HG03139 (cell line): ENCODE data around the gene PROSER2.

Experiments used
- ATAC-seq: cut with Tn5 transposase; IDR thresholded peaks from one replicate; pipeline ENCODE4 v1.9.1; 2021; ENCODE audit not compliant: unreplicated experiment

Gene PROSER2

DNA sequence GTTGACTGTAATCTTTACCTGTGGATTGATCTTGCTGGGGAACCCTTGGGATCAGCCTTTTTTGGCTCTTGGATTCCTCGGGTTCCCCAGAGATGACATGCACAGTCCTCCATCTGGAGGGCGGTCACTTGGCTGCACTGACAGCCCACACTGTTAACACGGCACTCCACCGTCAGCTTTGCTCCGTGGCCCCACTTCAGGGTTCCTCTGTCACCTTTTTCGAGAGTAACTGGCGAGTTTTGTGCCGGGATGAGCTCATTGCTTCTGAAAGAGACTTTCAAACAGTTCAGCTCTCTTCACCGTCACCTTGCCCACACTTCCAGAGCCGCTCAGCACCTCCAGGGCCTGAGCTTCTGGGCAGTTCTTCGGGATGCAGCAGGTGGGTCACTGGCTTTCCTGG lies 42.4 kb downstream of the PROSER2 start:
- no peak for ATAC-seq

DNA sequence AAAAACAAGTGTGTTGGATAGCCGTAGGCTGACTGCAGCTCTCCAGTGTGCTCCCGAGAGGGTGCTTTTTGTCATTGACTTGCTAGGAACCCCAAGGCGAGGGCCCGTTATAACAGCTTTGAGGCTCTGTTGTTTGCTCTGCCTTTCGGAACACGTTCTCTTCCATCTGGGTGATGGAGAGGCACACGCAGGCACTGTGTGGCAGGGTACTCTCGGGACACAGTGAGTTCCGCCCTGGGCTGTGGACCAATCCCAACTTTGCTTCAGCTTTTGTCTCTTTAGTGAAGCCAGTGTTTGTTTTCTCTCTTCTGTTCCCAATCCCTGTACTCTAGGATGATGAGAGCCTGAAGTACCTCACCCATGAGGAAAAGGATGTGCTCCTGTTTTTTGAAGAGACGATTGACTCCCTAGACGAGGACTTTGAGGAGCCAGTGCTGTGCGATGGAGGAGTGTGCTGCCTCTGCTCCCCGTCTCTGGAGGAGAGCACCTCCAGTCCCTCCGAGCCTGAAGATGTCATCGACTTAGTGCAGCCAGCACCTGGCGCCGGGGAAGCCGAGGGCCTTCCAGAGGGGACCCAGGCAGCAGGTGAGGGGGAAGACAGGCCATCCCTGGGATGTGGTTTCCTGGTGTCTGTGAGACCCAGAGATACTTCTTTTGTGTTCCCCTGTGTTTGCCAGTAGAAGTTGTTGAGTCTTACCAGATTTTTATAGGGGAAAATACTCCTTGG lies 43.2 kb downstream of the PROSER2 start:
- ATAC-seq: no peak

DNA sequence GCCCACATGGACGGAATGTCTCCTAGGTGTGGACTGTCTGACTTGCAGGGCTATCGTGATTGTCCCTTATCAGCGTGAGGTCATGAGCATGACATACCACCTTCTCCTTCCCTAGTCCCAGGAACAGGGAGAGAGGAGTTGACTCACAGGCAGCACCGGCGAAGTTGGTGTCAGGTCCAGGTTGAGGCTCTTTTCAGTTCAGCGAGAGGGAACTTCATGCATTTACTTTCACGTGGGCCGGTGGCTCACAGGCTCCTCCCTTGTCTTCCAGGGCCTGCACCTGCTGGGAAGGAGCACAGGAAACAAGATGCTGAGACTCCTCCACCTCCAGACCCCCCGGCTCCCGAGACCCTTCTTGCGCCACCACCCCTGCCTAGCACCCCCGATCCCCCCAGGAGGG lies 46.1 kb downstream of the PROSER2 start:
- no peak for ATAC-seq

DNA sequence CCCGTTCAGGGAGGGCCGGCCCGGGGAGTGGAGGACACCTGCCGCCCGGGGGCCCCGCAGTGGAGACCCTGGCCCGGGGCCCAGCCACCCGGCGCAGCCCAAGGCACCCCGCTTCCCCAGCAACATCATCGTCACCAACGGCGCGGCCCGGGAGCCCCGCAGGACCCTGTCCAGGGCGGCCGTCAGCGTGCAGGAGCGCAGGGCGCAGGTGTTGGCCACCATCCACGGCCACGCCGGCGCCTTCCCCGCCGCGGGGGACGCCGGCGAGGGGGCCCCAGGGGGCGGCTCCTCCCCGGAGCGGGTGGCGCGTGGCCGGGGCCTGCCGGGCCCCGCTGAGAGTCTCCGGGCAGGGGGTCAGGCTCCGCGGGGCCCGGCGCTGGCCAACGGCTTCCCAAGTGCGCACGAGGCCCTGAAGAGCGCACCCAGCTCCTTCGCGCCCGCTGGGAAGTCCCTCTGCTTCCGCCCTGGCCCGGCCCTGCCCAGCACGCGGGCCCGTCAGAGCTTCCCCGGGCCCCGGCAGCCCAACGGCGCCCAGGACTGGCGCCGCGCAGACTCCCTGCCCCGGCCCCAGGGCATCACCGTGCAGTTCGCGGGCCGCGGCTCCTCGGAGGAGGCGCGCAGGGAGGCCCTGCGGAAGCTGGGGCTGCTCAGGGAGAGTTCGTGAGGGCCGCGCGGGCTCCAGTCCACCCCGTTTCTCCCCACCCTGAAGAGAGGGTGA lies 46.7 kb downstream of the PROSER2 start:
- no peak for ATAC-seq

DNA sequence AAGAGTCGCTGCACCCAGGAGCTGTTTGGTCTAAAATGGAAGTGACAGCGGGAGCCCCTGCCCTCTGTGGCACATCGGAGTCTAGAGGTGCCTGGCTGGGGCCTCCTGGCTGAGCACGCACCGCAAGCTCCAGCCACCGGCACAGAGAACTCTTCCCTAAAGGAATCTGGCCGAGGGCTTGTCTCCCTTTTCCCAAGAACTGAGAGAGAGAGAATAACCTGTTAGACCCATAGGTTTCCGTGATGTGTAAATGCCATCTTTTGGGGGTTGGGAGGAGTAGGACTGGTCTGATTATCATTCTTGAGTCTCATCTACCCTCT lies 47.3 kb downstream of the PROSER2 start:
- ATAC-seq: no peak

DNA sequence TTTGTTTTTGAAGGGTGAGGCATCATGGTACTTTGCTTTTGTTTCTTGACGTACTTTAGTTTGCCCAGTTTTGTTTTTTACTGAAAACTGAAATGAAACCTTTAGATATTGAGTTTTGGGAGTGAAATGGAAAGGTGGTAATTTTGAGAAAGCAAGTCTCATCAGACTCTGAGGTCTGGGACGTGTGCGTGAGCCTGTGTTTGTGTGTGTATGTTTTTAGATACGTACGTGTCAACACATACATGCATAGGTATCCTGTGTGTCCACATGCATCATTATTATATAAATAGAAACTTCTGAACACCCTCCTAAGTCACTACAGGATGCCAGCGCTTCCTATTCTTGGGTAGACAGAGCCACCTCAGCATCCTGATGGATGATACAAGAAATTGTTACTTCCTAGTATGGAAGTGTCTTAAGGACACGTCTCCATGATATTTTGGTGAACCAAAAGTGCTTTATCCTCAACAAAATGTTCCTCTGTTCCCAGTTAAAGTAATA lies 47.8 kb downstream of the PROSER2 start:
- ATAC-seq: no peak

DNA sequence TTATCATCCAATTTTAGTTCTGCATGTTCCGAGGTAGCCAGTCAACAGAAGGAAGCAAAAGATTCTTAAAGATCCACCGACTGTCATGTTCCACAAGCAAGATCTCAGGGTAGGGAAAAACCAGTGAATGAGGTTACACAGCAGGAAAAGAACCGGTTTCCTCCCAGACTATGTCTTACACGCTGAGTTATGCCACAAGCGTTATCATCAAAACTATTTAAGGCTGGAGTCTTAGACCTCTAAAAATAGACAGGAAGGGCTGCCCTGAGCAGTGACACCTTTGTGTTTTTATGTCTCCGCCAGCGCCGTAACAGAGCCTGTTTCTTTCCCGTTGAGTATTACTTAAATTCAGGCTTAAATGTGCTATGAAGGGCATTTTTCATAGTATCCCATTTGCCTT lies 48.3 kb downstream of the PROSER2 start:
- no peak for ATAC-seq

DNA sequence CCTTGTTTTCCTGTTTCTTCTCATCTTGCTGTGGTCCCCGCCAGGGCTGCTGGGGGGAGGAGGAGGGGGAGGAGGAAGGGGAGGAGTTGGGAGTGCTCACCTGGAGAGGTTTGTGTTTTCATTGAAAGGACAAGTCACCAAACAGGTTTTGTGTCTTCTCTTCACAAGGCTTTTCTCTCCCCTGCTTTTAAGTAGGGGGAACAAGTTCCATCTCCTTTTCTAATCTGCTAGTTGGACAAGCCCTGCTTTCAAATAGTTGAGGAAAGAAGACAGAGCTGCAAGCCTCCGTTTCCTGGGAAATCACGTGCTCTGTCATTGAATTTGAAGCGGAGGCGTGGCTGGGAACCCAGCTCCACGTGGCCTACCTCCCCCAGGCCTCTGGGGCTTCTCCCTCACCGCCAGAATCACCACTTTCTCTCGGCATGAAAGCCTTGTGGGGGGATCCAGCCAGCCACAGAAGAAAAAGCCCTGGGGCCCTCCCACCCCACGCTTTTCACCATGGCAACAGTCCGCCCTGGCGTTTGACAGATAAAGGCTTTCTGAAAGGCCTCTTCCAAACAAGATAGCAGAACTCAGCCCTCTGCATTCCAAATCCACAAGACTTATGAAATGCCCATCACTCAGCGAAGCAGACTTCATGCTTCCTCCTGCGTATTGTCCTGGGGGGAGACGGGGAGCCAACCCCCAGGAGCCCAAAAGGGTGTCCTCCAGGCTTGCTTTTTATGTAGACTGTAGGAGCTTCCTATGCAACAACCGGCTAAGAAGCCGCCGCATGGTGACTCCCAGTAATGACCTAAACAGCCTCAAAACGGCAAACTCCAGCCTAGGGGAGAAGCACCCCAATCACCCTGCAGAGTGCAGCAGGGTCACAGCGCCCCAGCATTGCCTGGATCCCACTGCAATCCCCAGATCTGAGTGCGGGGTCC lies 51.7 kb downstream of the PROSER2 start:
- ATAC-seq: no peak

DNA sequence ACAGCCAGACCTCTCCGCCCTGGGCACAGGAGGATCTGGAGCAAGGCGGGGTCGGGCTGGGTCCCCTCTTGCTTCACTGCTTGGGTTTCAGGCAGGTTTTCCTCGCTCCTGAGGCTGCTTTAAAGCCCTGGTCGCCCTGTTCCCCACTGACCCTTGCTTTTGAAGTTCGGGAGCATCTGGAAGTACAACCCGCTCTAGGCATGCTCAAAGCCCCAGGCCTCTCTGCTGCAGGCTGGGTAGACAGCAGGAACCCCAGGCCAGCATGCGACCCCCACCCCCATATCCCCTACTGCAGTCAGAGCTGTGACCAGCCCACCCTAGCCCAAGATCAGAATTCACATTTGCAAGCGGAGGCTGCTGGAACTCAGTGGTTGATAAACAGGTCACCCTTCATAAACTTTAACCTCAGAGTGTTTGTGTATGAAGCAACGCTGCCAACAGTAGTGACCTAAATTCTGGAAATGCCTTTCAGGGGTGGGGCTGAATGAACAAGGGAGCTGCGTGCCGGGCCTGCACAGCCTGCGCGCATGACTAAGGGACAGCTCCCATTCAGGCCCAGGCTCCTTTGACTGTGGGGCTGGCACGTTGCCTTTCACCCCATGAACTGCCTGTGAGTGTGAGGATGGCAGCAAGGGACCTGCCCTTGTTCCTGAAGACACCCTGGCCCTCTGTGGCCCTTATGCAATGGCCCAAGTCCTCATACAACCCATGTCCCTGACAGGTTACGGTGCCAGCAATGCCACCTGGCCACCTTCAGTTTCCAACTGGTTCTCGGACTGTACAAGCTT lies 52.5 kb downstream of the PROSER2 start:
- ATAC-seq: no peak

DNA sequence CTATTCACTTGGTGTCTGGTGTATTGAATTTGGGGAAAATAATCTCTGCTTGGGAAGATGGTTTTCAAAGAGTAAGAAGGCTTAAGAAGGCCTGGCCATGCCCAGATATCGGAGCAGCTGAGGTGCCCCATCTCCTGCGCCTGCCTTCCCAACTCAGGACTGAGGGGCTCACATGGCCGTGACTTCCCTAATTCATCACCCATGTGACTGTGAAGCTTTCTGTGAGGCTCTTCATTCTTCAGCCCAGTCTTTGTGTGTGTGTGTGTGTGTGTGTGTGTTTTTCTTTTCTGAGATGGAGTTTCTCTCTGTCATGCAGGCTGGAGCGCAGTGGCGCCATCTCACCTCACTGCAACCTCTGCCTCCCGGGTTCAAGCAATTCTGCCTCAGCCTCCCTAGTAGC lies 53.2 kb downstream of the PROSER2 start:
- no peak for ATAC-seq

DNA sequence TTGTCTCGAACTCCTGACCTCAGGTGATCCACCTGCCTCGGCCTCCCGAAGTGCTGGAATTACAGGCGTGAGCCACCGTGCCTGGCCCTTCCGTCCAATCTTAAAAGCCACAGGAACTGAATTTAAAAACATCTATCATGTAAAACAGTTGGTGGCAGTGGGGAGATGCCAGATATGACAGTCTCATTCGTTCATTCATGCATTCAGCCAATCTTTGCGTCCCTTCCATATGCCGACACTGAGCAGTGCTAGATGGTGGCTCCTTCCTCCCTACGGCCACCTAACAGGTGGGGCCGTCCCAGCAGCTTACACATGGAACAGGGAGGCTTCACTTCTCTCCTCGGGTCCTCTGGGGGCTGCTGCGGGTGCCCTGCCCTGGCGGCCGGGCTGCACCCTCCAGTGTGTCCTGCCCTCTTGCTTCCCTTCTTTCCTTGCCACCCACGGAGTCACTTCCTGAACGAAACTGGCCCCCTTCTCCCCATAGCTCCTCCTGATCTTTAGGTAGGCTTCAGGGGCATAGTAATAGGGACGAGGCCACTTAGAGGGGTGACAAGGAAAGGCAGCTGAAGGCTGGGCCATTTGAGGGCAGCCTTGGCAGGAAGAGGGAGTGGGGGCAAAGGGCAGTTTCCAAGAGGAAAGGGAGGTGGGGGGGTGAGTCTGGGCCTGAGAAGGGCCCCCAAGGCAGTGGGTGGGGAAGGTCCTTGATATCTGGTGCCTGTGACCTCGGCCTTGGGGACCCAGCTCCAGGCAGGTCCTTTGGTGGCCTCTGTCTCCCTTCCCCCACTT lies 53.8 kb downstream of the PROSER2 start:
- ATAC-seq: no peak

DNA sequence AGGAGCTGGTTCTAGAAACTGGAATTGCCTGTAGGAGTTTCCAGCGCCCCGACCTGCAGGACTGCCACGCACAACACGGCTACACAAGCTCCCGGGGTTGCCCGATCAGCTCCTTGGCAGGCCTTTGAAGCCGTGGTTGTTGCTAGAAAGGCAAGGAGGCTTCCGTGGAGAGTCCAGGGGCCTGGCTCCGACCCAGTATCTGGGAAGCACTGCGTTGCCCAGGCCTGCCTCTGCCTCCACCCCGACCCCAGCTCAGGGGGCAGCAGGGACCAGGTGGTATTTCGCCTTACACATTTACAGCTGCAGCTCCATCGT lies 54.4 kb downstream of the PROSER2 start:
- no peak for ATAC-seq

DNA sequence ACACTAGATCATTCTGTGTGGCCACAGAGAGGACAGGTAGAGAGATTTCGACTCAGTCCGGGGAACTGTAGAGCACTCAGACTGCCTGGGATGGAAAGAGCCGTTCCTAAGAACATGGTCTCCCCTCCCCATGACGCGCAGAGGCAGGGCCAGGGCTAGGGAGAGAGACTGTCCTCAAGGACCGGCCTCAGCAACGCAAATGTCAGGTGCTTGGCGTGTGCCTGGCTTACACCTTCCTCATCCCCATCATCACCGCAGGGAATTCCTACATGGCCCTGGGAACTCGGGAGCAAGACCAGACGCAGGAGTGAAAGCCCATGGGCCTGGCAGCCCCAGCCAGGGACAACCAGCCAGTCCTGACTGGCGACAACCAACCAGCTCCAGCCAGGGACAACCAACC lies 55.6 kb downstream of the PROSER2 start:
- ATAC-seq: no peak

DNA sequence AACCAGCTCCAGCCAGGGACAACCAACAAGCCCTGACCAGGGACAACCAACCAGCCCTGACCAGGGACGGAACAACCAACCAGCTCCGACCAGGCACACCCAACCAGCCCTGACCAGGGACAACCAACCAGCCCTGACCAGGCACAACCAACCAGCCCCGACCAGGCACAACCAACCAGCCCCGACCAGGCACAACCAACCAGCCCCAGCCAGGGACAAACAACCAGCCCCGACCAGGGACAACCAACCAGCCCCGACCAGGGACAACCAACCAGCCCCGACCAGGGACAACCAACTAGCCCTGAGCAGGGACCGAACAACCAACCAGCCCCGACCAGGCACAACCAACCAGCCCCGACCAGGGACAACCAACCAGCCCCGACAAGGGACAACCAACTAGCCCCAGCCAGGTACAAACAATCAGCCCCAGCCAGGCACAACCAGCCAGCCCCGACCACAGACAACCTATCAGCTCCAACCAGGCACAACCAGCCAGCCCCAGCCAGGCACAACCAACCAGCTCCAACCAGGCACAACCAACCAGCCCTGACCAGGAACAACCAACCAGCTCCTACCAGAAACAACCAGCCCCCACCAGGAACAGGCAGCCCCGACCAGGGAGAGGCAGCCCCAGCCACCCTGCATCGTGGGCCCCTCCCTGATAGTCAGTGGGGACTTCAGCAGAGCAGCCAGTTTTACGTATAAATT lies 56.4 kb downstream of the PROSER2 start:
- ATAC-seq: no peak

DNA sequence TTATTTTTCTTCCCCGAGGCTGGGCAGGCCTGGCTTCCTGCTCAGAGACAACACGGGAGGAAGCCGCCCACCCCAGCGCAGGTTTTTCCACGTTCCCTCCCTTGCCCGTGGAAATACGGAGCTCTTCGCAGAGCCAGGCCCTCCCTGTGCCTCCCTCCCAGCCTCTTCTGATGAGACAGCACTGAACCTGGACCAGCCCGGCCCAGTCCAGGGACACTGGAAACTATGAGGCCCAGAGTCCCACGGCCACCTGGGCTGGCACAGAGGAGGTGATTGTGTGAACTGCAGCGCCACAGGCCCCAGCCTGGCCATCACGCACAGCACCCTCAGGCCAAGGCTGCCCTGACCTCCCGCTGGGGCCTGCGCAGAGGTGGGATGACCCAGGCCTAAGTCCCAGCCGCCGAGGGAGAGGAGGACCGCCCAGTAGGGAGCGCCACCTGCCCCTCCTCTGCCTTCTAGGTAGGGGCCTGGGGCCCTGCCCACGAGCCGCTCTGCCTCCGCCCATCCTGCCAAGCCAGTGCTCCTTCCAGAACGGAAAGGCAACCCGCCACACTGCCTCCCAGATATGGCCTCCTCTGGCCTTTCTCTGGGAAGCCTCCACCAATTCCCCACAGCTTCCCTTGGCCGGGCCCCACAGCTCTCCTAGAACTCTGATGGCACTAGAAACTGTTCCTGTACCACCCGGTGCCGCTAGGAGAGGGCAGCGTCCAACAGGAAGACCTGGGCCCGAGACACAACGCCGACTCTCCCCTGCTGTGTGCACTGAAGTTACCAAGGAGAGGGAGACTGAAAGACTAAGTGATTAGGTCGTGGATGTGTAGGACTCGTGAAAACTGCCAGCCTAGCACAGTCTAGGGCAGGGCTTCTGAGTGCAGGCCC lies 57.2 kb downstream of the PROSER2 start:
- ATAC-seq: no peak

DNA sequence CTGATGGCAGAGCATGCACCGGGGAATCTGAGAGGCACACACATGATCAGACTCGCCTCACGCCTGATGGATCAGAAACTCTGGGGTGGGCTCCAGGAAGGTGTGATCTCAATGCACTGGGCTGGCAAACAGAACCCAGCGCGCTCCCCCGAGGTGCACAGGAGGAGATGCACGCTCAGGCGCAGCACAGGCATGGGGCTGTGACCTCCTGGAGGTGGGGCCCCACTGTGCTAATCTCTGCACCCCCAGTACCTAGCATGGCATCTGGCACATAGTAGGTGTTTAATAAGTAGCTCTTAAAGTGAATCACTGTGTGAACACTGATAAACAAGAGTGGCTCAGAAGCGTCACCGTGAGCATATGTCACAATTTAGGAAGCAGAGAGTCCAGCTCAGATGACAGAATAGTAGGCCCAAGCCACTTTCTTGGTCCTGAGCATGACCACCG lies 57.9 kb downstream of the PROSER2 start:
- no peak for ATAC-seq

DNA sequence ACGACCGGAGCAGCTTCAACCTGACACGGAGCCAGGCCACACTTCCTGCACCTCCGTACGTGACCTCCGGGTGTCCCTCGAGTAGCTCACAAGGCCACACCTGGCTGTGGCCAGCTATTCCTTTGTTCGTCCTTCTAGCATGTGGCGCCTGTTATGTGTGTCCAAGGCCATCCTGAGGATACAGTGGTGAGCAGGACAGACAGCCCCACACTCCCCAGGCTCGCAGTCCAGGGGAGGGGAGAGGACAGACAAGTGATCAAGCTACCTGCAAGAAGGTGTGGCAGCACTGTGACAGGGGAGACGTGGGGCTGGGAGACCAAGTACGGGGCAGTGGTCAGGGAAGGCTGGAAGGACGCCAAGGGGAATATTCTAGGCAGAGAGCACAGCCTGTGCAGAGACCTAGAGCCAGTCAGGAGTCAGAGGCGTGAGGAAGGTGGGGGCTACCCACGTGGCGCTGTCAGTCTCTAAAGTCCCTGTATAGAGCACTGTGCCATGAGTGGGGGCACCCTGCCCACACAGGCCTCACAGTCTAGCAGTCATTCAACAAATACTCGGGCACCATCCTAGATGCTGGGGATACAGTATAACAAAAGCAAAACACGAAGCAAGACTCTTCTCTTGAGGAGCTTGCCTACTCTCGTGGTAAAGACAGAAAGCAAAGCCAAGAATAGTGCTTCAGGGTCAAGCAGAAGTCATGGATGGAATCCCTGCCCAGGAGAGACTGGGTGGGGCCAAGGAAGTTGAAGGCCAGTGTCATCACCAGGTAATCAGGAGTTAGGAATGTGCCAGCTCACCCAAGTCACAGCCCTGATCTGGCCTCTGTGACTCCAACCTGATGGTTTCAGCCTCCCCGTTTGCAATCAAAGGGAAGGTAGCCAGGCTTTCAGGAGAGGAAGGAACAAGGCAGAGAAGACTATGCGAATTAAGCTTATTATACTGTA lies 58.6 kb downstream of the PROSER2 start:
- ATAC-seq: no peak
